Posterior vena cava (tissue), 2 donors: ENCODE data around the gene NFIX. TPM values are rescaled to one million over a fixed set of nuclear protein-coding genes. Genes with fewer than 3 reads are reported as not detected.
A peak's percentile ranks its signal among the peaks of the same experiment; 100 is the strongest.

ENCODE experiments used
- DNase-seq: peaks from one replicate; pipeline ENCODE4 v3.0.0-alpha.2; 2020; ENCODE audit warnings: low spot score
- intact Hi-C, 2 donors: fragments of 100-400 bp; cut with DNase I; formaldehyde crosslinking; loops; one replicate each; pipeline versions ENCODE4 v1.14.1 to v1.14.2; 2022 to 2023
- total RNA-seq, 2 donors: library from RNA; stranded (reverse); fragmentation: NEBNext Ultra II Directional; extraction: Animal tissue kit (Norgen Biotek cat#: 25700); gene quantifications; one replicate each; pipeline ENCODE4 v1.2.1, GENCODE V29; 2021
- donor health status: DM: yes; HTN: yes; CAD: no.
- donor health status: DM: yes; HTN: yes; CAD: no.

Gene NFIX
- total RNA-seq, 2 donors from 2014 or later = 242 to 327 TPM

GRCh38 chr19:13014101-13014920 lies 19.0 kb downstream of the NFIX start:
- intact Hi-C loops = loop anchor here in 1 of 2 donors (10.0 kb wide), 1 partner anchor 80 kb away; no protein-coding TSS in a partner anchor
- no peak for DNase-seq

- intact Hi-C loops = loop anchor here in 1 of 2 donors (5.0 to 10.0 kb wide), 2 partner anchors 42 to 80 kb away; no protein-coding TSS in a partner anchor
- DNase-seq = no peak
These were observed 19.6 kb downstream of the NFIX start for GRCh38 chr19:13014921-13015280.

GRCh38 chr19:13015361-13016223 lies 20.3 kb downstream of the NFIX start:
- DNase-seq = no peak
- intact Hi-C loops = loop anchor here in 1 of 2 donors (5.0 to 10.0 kb wide), 2 partner anchors 42 to 79 kb away; no protein-coding TSS in a partner anchor

- intact Hi-C loops = loop anchor here in 1 of 2 donors (5.0 to 10.0 kb wide), 2 partner anchors 41 to 79 kb away; no protein-coding TSS in a partner anchor
- DNase-seq = no peak
These were observed 21.0 kb downstream of the NFIX start for GRCh38 chr19:13016245-13016627.

- intact Hi-C loops = loop anchor here in 1 of 2 donors (5.0 to 10.0 kb wide), 2 partner anchors 41 to 78 kb away; no protein-coding TSS in a partner anchor
- no peak for DNase-seq
These were observed 21.5 kb downstream of the NFIX start for GRCh38 chr19:13016628-13017305.

GRCh38 chr19:13017306-13018034 lies 22.2 kb downstream of the NFIX start:
- no peak for DNase-seq
- intact Hi-C loops = loop anchor here in 1 of 2 donors (5.0 to 10.0 kb wide), 2 partner anchors 40 to 77 kb away; no protein-coding TSS in a partner anchor

GRCh38 chr19:13018035-13018914 lies 23.0 kb downstream of the NFIX start:
- no peak for DNase-seq
- intact Hi-C loops = loop anchor here in 1 of 2 donors (5.0 to 10.0 kb wide), 2 partner anchors 39 to 77 kb away; no protein-coding TSS in a partner anchor

GRCh38 chr19:13019332-13019731 lies 24.1 kb downstream of the NFIX start:
- DNase-seq = no peak
- intact Hi-C loops = loop anchor here in 1 of 2 donors (5.0 to 10.0 kb wide), 2 partner anchors 38 to 75 kb away; no protein-coding TSS in a partner anchor

- DNase-seq = no peak
- intact Hi-C loops = loop anchor here in 1 of 2 donors (5.0 kb wide), 1 partner anchor 228 kb away; the partner anchor contains the start of gene JUNB
These were observed 24.7 kb downstream of the NFIX start for GRCh38 chr19:13020002-13020414.

GRCh38 chr19:13022111-13022858 lies 27.0 kb downstream of the NFIX start:
- intact Hi-C loops = loop anchor here in 1 of 2 donors (5.0 kb wide), 1 partner anchor 230 kb away; the partner anchor contains the start of gene JUNB
- peak; percentile 88 for DNase-seq

GRCh38 chr19:13022859-13023636 lies 27.8 kb downstream of the NFIX start:
- DNase-seq = peak; percentile 95

GRCh38 chr19:13023656-13024055 lies 28.4 kb downstream of the NFIX start:
- DNase-seq = no peak
- intact Hi-C loops = loop anchor here in 1 of 2 donors (5.0 kb wide), 1 partner anchor 231 kb away; the partner anchor contains the start of gene JUNB

More at GRCh38 chr19:13022859-13023636, 27.8 kb downstream of the NFIX start:
- intact Hi-C loops = loop anchor here in 1 of 2 donors (5.0 kb wide), 1 partner anchor 231 kb away; the partner anchor contains the start of gene JUNB

- intact Hi-C loops = loop anchor here in 1 of 2 donors (5.0 kb wide), 1 partner anchor 232 kb away; the partner anchor contains the start of gene JUNB
- peak; percentile 73 for DNase-seq
These were observed 29.1 kb downstream of the NFIX start for GRCh38 chr19:13024126-13024950.

- intact Hi-C loops = loop anchor here in 1 of 2 donors (5.0 kb wide), 1 partner anchor 233 kb away; the partner anchor contains the start of gene JUNB
These were observed 29.8 kb downstream of the NFIX start for GRCh38 chr19:13024951-13025697.

More at GRCh38 chr19:13024951-13025697, 29.8 kb downstream of the NFIX start:
- no peak for DNase-seq
